Hematopoietic multipotent progenitor cell treated with erythropoietin and hydrocortisone succinate and interleukin-3 and kit ligand, for 4 days (in vitro differentiated cells): Measurements from ENCODE around the gene GPA33.
A peak's percentile ranks its signal among the peaks of the same experiment; 100 is the strongest.
"Not testable (repeated sequence)": the region's sequence is repeated elsewhere in the genome, so short reads cannot be mapped to it uniquely, and the experiment has no call there.

Experiments
- DNase-seq: peaks from one replicate; pipeline ENCODE4 v3.0.0-alpha.2; 2015

GPA33 gene

GRCh38 chr1:167054531-167054930, 35.6 kb downstream of the GPA33 start:
- DNase-seq = no peak

- DNase-seq = peak; percentile 20
Observed at GRCh38 chr1:167052389-167052788, 37.8 kb downstream of the GPA33 start.

DNA sequence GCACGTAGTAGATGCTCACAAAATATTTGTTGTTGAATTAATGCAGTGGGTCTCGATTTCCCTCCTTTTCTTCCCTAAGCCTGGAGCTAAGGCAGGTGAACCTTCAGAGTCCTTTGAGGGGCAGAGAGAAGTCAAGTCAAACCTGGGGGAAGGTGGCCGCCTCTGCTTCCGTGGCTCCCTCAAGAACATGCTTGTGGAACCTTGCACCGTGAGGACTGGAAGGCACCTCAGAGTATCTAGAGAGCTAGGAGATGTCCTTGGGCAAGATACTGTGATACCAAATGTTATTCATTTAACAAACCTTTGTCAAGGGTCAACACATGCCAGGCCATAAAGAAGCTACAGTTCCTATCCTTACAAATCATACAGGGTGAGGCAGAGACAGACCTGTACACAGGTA, 38.3 kb downstream of the GPA33 start:
- no peak for DNase-seq

DNA sequence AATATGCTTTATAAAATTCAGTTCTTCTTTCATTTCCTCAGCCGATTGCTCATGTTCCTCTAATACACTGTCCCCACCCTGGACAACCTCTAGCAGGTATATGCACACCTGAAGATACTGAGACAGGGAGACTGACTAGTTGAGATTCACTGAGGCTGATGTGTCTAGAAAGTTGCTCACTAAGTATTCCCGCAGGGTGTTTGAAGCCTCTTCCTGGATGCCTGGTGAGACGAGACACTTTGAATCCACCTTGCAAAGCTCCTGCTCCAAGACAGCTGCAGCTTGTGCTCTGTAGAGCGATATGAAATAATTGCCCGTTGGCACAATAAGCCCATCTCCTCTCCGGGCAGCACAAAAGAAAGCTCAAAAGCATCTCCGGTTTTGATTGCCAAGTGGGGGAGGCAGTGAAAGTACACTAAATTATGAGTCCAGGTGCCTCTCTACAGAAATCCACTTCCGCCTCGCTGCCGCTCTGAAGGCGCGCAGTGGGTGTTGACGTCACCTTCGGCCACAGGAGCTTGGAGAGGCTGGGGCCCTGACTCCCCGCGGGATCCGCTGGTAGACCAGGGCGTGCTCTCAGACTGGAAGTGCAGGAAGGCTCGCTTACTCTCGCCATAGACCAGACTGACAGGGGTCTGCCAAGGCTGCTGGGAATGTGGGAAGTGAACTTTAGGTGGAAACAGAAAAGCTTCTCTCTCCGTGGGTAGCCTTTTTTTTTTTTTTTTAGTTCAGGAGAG, 46.3 kb downstream of the GPA33 start:
- DNase-seq = peak; percentile 82

- DNase-seq = no peak
Observed at GRCh38 chr1:167033646-167034045, 56.5 kb downstream of the GPA33 start.

GRCh38 chr1:167029553-167029952, 60.6 kb downstream of the GPA33 start:
- not testable (repeated sequence) for DNase-seq

DNA sequence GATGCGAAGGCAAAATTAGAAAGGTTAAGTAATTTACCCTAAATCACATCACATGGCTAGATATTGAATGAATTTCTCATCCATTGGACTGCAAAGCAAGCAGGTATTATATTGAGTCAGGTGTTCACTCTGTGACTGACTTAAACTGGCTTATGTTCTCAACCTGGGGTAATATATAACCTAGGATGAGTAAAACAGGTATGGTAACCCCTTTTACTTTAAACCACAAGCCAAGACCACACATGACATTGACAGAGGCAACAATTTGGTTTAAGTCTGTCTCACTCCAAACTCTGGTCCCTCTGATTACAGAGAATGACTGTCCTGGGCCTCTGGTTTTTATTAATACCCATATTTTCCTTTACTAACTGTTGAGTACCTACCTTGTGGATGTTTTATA, 67.8 kb downstream of the GPA33 start:
- no peak for DNase-seq

- peak; percentile 55 for DNase-seq
Observed at GRCh38 chr1:167016100-167016750, 74.0 kb downstream of the GPA33 start.

DNA sequence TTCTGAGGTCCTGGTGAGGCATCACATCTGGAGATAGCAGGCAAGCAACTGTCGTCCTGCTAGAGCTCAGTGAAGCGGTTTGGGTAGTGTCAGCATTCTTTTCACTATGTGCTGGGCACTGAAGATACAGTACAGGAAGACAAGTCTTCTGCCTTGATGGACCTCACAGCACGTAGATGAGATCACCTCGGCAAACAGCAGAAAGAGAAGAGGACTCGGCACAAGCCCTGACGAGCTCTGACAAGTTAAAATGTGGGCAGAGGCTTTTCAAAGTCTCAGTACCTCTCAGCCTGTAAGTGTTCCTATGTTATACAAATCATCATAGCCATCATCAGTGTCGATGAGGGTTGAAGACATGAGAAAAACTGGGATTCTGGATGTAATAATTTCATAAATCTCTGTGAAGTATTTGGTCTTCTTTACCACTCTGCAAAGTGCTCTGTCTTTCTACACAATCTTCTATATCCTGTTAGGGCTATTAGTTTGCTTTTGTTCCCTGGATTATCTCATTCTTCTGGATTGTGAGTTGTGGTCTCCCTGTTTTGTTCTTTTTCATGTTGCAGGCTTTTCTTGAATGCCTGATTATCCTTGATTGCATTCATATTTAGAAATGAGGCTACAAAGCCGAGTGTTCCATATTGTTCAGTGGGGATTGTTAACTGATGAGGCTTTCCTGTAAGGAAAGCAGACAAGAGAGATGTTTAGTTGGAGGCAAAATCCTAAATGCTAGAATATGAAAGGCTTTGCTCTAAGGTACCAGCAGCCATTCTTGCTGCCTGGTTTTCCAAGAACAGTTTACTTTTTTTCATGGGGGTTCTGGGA, 76.9 kb downstream of the GPA33 start:
- DNase-seq = no peak

DNA sequence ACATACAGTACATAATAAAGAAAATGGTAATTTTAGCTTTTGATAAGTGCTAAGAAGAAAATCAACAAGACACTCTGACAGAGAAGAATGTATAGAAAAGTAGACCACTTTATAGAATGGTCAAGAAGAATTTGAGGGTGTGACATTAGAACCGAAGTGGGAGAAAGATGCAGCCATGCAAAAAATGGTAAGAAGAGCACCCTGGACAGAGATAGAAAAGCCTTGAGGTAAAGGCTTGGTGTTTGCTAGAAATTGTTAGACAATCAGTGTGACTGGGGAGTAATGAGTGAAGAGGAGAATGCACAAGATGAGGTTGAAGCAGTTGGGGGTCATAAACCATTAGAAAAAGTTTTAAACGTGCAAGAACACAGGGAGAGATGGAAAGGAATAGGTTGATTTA, 77.6 kb downstream of the GPA33 start:
- no peak for DNase-seq

GRCh38 chr1:167011560-167012191, 78.5 kb downstream of the GPA33 start:
- DNase-seq = no peak

DNA sequence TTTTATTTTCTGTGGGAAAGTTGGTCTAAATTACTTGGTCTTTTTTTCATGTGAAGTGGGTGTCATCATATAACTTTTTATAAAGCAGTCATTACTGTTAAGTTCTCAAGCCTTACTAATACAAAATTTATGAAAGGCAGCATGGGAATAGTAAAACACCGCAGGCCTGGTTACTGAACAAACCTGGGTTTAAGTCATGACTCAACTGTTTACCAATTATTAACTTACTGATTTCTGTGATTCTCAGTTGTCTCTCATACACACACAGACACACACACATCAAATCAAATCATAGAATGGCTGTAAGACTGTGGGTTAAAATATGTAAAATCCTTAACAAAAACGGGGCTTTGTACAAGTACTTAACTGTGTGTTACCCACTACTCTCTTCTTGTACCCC, 86.5 kb downstream of the GPA33 start:
- DNase-seq = no peak
